K562 (cell line): ENCODE data around the gene SLC35G6. TPM values are rescaled to one million over a fixed set of nuclear protein-coding genes. Genes with fewer than 3 reads are reported as not detected.

ENCODE experiments used
- ATAC-seq: fragments of 200-7000 bp; cut with Tn5 transposase; 3 replicates; pipeline ENCODE4 v1.9.1; 2020; ENCODE audit warnings: moderate library complexity
- BruUV-seq: library from RNA; stranded (reverse); fragments of 400-500 nt; replicated peaks from 2 replicates; lab custom pipeline; 2021; lab: Mats Ljungman, UMichigan
- CTCF ChIA-PET: fragments of 300-600 bp; formaldehyde crosslinking; extraction: SDS; loops from one replicate; lab custom pipeline; 2021; ENCODE audit warnings: low intra/inter-chr PET ratio; lab: Yijun Ruan, JAX
- POLR2A ChIA-PET: fragments of 300-600, 350-650 bp; sonication (Branson Sonifier 250); formaldehyde crosslinking; extraction: SDS; loops from one replicate; lab custom pipeline; 2021; ENCODE audit warnings: antibody characterized with exemption, inconsistent platforms; lab: Yijun Ruan, JAX
- DNase-seq, 4 experiments: peaks; one replicate each; pipeline versions ENCODE4 v3.0.0 to v3.0.0-alpha.2; 2011 to 2018; ENCODE audit warnings: low spot score in 3 of 4, mixed read lengths in 3 of 4; ENCODE audit errors: extremely low read depth in 1 of 4
- FAIRE-seq: peaks from 2 replicates; lab custom pipeline; 2011; peaks lifted over from hg19 to GRCh38; lab: Jason Lieb, UNC
- H2AFZ ChIP-seq: 2 replicates; pipeline ENCODE4 v1.6.0; 2011; ENCODE audit warnings: low read depth, low read length, control low read depth, inconsistent platforms
- H3K27ac ChIP-seq: fragments of 200-600 bp; 3 replicates; pipeline ENCODE4 v1.8.0; 2011; ENCODE audit warnings: low read depth, mild to moderate bottlenecking, control low read depth, inconsistent platforms, low read length, moderate library complexity, mixed read lengths; ENCODE audit errors: extremely low read depth
- H3K27me3 ChIP-seq, 2 experiments: fragments of 300-600 bp in 1 of 2; 2 replicates in 1 of 2; 3 replicates in 1 of 2; pipeline versions ENCODE4 v1.6.0 to v1.8.0; 2011; ENCODE audit warnings: inconsistent platforms in 2 of 2, low read length in 2 of 2, mild to moderate bottlenecking in 1 of 2, mixed read lengths in 1 of 2, moderate library complexity in 1 of 2; ENCODE audit not compliant: control insufficient read depth in 2 of 2, insufficient read depth in 2 of 2
- H3K36me3 ChIP-seq: fragments of 300-600 bp; 3 replicates; pipeline ENCODE4 v1.8.0; 2011; ENCODE audit warnings: mild to moderate bottlenecking, low read length, inconsistent platforms; ENCODE audit not compliant: control insufficient read depth, insufficient read depth
- H3K4me1 ChIP-seq, 2 experiments: fragments of 200-600 bp in 1 of 2; replicated peaks in 1 of 2; 2 replicates in 1 of 2; 3 replicates in 1 of 2; pipeline versions ENCODE4 v1.5.1 to v1.8.0; 2011; ENCODE audit warnings: inconsistent platforms in 2 of 2, low read length in 2 of 2, mild to moderate bottlenecking in 1 of 2, mixed read lengths in 1 of 2, moderate library complexity in 1 of 2; ENCODE audit not compliant: control insufficient read depth in 2 of 2, insufficient read depth in 2 of 2
- H3K4me2 ChIP-seq: 2 replicates; pipeline ENCODE4 v1.6.1; 2011; ENCODE audit warnings: low read length, control low read depth, inconsistent platforms, mixed read lengths; ENCODE audit not compliant: insufficient read depth
- H3K4me3 ChIP-seq: fragments of 200-600 bp; sonication (generic), shearing (Covaris generic); 2 replicates; pipeline ENCODE4 v1.5.1; 2016; ENCODE audit warnings: control low read depth, inconsistent platforms
- H3K79me2 ChIP-seq: fragments of 200-600 bp; 3 replicates; pipeline ENCODE4 v1.8.0; 2011; ENCODE audit warnings: low read length, inconsistent platforms; ENCODE audit not compliant: control insufficient read depth, insufficient read depth
- H3K9ac ChIP-seq, 2 experiments: 2 replicates each; pipeline versions ENCODE4 v1.6.0 to v1.6.1; 2011; ENCODE audit warnings: low read depth in 2 of 2, low read length in 2 of 2, control low read depth in 1 of 2, inconsistent platforms in 1 of 2, mild to moderate bottlenecking in 1 of 2, mixed read lengths in 1 of 2; ENCODE audit not compliant: insufficient read depth in 1 of 2
- H3K9me1 ChIP-seq: one replicate; pipeline ENCODE4 v1.6.0; 2011; ENCODE audit warnings: inconsistent platforms, mild to moderate bottlenecking, low read length, moderate library complexity; ENCODE audit not compliant: control insufficient read depth, insufficient read depth
- H3K9me3 ChIP-seq: replicated peaks from 2 replicates; pipeline ENCODE4 v1.5.1; 2011; ENCODE audit warnings: low read depth, low read length, inconsistent platforms; ENCODE audit not compliant: control insufficient read depth, insufficient read depth
- H4K20me1 ChIP-seq: replicated peaks from 2 replicates; pipeline ENCODE4 v1.6.1; 2011; ENCODE audit warnings: low read length, inconsistent platforms, mixed read lengths; ENCODE audit not compliant: control insufficient read depth, insufficient read depth
- CEBPG ChIP-seq, 3 experiments: fragments of 200-800 bp in 1 of 3; sonication (Bioruptor generic) in 1 of 3; sonication (generic) in 1 of 3; formaldehyde crosslinking in 1 of 3; IDR thresholded peaks in 2 of 3; conservative IDR thresholded peaks in 1 of 3; 2 replicates each; pipeline versions ENCODE4 v1.6.1 to v1.8.0; 2016 to 2022; ENCODE audit warnings: missing compliant biosample characterization in 2 of 3, missing genetic modification characterization in 2 of 3, mild to moderate bottlenecking in 1 of 3, missing genetic modification reagents in 1 of 3
- CTCF ChIP-seq, 3 experiments: IDR thresholded peaks in 2 of 3; conservative IDR thresholded peaks in 1 of 3; 2 replicates each; pipeline ENCODE4 v1.5.1; 2011 to 2012; ENCODE audit warnings: low read length in 3 of 3, mild to moderate bottlenecking in 3 of 3, control low read depth in 2 of 3, improper control_type of control experiment in 1 of 3, inconsistent platforms in 1 of 3, low read depth in 1 of 3, mixed read lengths in 1 of 3, moderate library complexity in 1 of 3; ENCODE audit not compliant: insufficient read depth in 2 of 3
- HSF4 ChIP-seq: fragments of 250-450 bp; sonication (Bioruptor Pico); IDR thresholded peaks from 2 replicates; pipeline ENCODE4 v2.1.2; 2022; ENCODE audit warnings: mild to moderate bottlenecking, moderate library complexity, borderline replicate concordance
- KDM5B ChIP-seq: fragments of 200-600 bp; sonication (generic); IDR thresholded peaks from 2 replicates; pipeline ENCODE4 v1.6.1; 2012; ENCODE audit warnings: low read depth, mild to moderate bottlenecking, moderate library complexity, low read length, control low read depth, inconsistent platforms; ENCODE audit not compliant: insufficient replicate concordance
- PBX2 ChIP-seq, 2 experiments: IDR thresholded peaks in 1 of 2; conservative IDR thresholded peaks in 1 of 2; 2 replicates each; pipeline ENCODE4 v1.6.1; 2016; ENCODE audit warnings: low read depth in 2 of 2, mild to moderate bottlenecking in 1 of 2, missing compliant biosample characterization in 1 of 2, missing genetic modification characterization in 1 of 2, moderate library complexity in 1 of 2
- SNAPC5 ChIP-seq: fragments of 250-450 bp; sonication (Bioruptor Pico); IDR thresholded peaks from 2 replicates; pipeline ENCODE4 v1.8.0; 2021; ENCODE audit warnings: moderate library complexity, mild to moderate bottlenecking, inconsistent platforms
- STAT5A ChIP-seq: IDR thresholded peaks from 2 replicates; pipeline ENCODE4 v1.6.1; 2012; ENCODE audit warnings: low read length, inconsistent platforms, borderline replicate concordance
- TCF15 ChIP-seq: fragments of 250-450 bp; sonication (Bioruptor Pico); IDR thresholded peaks from 2 replicates; pipeline ENCODE4 v1.8.0; 2022; ENCODE audit warnings: moderate library complexity, mild to moderate bottlenecking, inconsistent platforms
- ZNF354B ChIP-seq: fragments of 250-450 bp; sonication (Bioruptor Pico); IDR thresholded peaks from 2 replicates; pipeline ENCODE4 v1.4.0; 2020
- ZNF449 ChIP-seq: fragments of 250-450 bp; sonication (Bioruptor Pico); IDR thresholded peaks from 2 replicates; pipeline ENCODE4 v1.8.0; 2022; ENCODE audit warnings: moderate library complexity, mild to moderate bottlenecking, inconsistent platforms
- WGBS: fragments of 100-300 bp; shearing (Covaris generic); methylation state at CpG from one replicate; pipeline ENCODE4 v1.1.6; 2016; ENCODE audit warnings: low coverage, mixed read lengths; ENCODE audit not compliant: insufficient coverage; ENCODE audit errors: missing lambda C conversion rate; 5-methylcytosine and 5-hydroxymethylcytosine counted together
- in situ Hi-C: fragments of 300-500 bp; cut with MboI; formaldehyde crosslinking; loops from 4 replicates; pipeline ENCODE4 v1.15.0; 2018; ENCODE audit warnings: inconsistent platforms, mixed read lengths
- intact Hi-C: fragments of 100-400 bp; cut with micrococcal nuclease; formaldehyde crosslinking; loops from 2 replicates; pipeline ENCODE4 v1.14.2; 2022
- polyA plus RNA-seq, 8 experiments: library from polyadenylated mRNA; depleted of rRNA in 4 of 8; stranded (reverse) in 5 of 8; unstranded in 3 of 8; fragments of >200 nt; fragmentation: Nextera tagmentation in 2 of 8; fragmentation: Illumina TruSeq in 1 of 8; extraction: Ambion mirVana in 2 of 8; extraction: Trizol in 1 of 8; gene quantifications; 2 replicates each; pipeline versions ENCODE4 v1.2.1 to v1.2.3, GENCODE V29; 2011 to 2014; ENCODE audit warnings: inconsistent platforms in 1 of 8, missing spikeins in 1 of 8
- total RNA-seq, 7 experiments: library from RNA; depleted of rRNA in 6 of 7; stranded (reverse); fragments of >200 nt in 6 of 7; fragmentation: Illumina TruSeq in 2 of 7; extraction: Trizol in 2 of 7; gene quantifications; 2 replicates each; pipeline versions ENCODE4 v1.2.1 to v1.2.3, GENCODE V29; 2011 to 2021; ENCODE audit warnings: low replicate concordance in 1 of 7

Gene SLC35G6
- total and polyA plus RNA-seq, 9 of the 15 experiments (the other 6 are each of a cell fraction or from before 2014, with no cell fraction given): not detected

- WGBS: 3% methylated on average over 10 of the region's 12 CpGs
- no peaks in the 10 kb centered on the region for H3K27me3 ChIP-seq
- no peaks in the 10 kb centered on the region for H4K20me1 ChIP-seq
- no TSS peak for BruUV-seq
- H3K4me2 ChIP-seq: peak overlapping the region; percentile 54; the same call in 1 of the 2 replicates
- DNase-seq (peak; percentile 52 to 67 (median 52)), ATAC-seq (peak; percentile 50), FAIRE-seq (peak; percentile 74)
- peaks cover 20 to 74% of the 10 kb centered on the region in 2 experiments; a peak in 4 of 5 replicates for H3K4me1 ChIP-seq
- H2AFZ ChIP-seq: 0 out of 2 replicates have a peak overlapping the region, but pooled peaks have one; percentile 47
- H3K9me1 ChIP-seq: peaks cover 3% of the 10 kb centered on the region
- H3K4me3 ChIP-seq: no peak overlapping the region
- no peak overlapping the region; the same call in 2 of the 3 replicates for H3K27ac ChIP-seq
- peak overlapping the region in 1 of 2 experiments; percentile 84; a peak in 3 of 4 replicates for H3K9ac ChIP-seq
- CTCF ChIA-PET: no interaction called here
- intact Hi-C loops: no loop called here
- peaks cover 7% of the 10 kb centered on the region; the same call in 2 of the 3 replicates for H3K79me2 ChIP-seq
- H3K9me3 ChIP-seq: no peaks in the 10 kb centered on the region
- no peaks in the 10 kb centered on the region for H3K36me3 ChIP-seq
- POLR2A ChIA-PET: interaction anchor here (0.6 to 2.0 kb wide), 5 partner anchors 36 to 68 kb away, joined by 3 to 8 read pairs (median 6); partner anchors contain the start of genes POLR2A and ZBTB4
- in situ Hi-C loops: no loop called here
- TF ChIP-seq PBX2 (CRISPR knock-in tag; IDR thresholded peaks at IDR 0.05; ENCODE audit: low read depth): no peak
- peak; percentile 72 for TF ChIP-seq PBX2 (tag; conservative IDR thresholded peaks at IDR 0.05; ENCODE audit: low read depth)
- TF ChIP-seq CEBPG (CRISPR knock-in tag; IDR thresholded peaks at IDR 0.05): no peak
- no peak for TF ChIP-seq CEBPG (tag; conservative IDR thresholded peaks at IDR 0.05 in 1 of 2, IDR thresholded peaks at IDR 0.05 in 1 of 2)
- no peak for TF ChIP-seq KDM5B
- TF ChIP-seq HSF4 (CRISPR knock-in tag): no peak
- TF ChIP-seq ZNF354B (CRISPR knock-in tag): no peak
- 0 out of 6 replicates have a peak, but pooled peaks of 1 of the 3 experiments have one; percentile 8 for TF ChIP-seq CTCF (IDR thresholded peaks at IDR 0.05 in 2 of 3, conservative IDR thresholded peaks at IDR 0.05 in 1 of 3; ENCODE audit: insufficient read depth in 2 of 3, low read depth in 1 of 3, low read length in 3 of 3)
- TF ChIP-seq STAT5A: no peak
- no peak for TF ChIP-seq SNAPC5 (CRISPR knock-in tag)
- TF ChIP-seq TCF15 (CRISPR knock-in tag): no peak
- TF ChIP-seq ZNF449: no peak
Observed at GRCh38 chr17:7440834-7441195, 40.4 kb upstream of the SLC35G6 start.
